SU-DHL-6 (cell line): Measurements from ENCODE around the gene ATP11C.

ENCODE experiments used
- EZH2phosphoT487 ChIP-seq: fragments of 200-600 bp; sonication (generic), shearing (Covaris generic); conservative IDR thresholded peaks from 2 replicates; pipeline ENCODE4 v1.6.1; 2018; ENCODE audit warnings: mild to moderate bottlenecking, antibody characterized with exemption, low read length, moderate library complexity, mixed read lengths
- TF ChIP-seq, protein P1 (sequence below): fragments of 200-600 bp; sonication (generic); IDR thresholded peaks from one replicate; pipeline ENCODE4 v1.5.1; 2017; ENCODE audit warnings: antibody characterized with exemption, mild to moderate bottlenecking, low read length, moderate library complexity; ENCODE audit not compliant: insufficient read depth, poor library complexity, severe bottlenecking

DNA sequence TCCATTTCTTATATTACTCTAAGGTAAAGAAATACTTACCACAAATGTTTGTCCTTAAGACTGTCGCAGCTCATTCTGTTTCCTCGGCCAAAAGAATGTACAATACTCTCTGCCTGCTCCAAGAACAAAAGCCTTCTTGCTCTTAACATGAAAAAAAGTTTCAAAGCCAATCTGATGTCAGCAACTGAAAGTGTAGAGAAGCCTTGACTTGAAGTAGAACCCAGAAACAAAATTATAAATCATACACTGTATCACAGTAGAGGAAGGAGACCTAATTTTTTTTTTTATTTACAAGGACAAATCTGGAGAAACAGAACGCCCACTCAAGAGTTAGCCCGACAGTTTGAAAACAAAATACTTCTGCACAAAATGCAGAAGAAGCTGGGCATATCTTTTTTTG, 224.8 kb downstream of the ATP11C start, which contains the start of gene MCF2:
- TF ChIP-seq, protein P1, sequence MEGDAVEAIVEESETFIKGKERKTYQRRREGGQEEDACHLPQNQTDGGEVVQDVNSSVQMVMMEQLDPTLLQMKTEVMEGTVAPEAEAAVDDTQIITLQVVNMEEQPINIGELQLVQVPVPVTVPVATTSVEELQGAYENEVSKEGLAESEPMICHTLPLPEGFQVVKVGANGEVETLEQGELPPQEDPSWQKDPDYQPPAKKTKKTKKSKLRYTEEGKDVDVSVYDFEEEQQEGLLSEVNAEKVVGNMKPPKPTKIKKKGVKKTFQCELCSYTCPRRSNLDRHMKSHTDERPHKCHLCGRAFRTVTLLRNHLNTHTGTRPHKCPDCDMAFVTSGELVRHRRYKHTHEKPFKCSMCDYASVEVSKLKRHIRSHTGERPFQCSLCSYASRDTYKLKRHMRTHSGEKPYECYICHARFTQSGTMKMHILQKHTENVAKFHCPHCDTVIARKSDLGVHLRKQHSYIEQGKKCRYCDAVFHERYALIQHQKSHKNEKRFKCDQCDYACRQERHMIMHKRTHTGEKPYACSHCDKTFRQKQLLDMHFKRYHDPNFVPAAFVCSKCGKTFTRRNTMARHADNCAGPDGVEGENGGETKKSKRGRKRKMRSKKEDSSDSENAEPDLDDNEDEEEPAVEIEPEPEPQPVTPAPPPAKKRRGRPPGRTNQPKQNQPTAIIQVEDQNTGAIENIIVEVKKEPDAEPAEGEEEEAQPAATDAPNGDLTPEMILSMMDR = no peak
- TF ChIP-seq EZH2phosphoT487 = no peak
